Adrenal gland (tissue), 5 donors: ENCODE measurements around the gene EDEM1.

Experiments used
- CTCF ChIP-seq, 6 experiments: fragments of 450-650 bp in 4 of 6; fragments of 200-600 bp in 2 of 6; sonication (generic) in 1 of 6; IDR thresholded peaks; 1 replicate in 5 of 6; 2 replicates in 1 of 6; pipeline versions ENCODE4 v1.5.1 to v1.8.0; 2016 to 2021; ENCODE audit warnings: antibody characterized with exemption in 6 of 6, mild to moderate bottlenecking in 2 of 6, moderate library complexity in 1 of 6
- POLR2A ChIP-seq, 2 donors: fragments of 450-650 bp; IDR thresholded peaks; one replicate each; pipeline ENCODE4 v1.6.1; 2017; ENCODE audit warnings: antibody characterized with exemption in 2 of 2, mild to moderate bottlenecking in 2 of 2, moderate library complexity in 1 of 2
- donor health status: DM: no; HTN: no; CAD: no.

GRCh38 chr3:5186089-5186857 is 1.2 kb upstream of the EDEM1 start:
- TF ChIP-seq POLR2A (IDR thresholded peaks at IDR 0.05), result no peak
- no peak for TF ChIP-seq CTCF (IDR thresholded peaks at IDR 0.05)
